Measurements from ENCODE around the gene PRKG1.

PRKG1 gene

GRCh38 chr10:52004342-52004949 is 930.2 kb downstream of the PRKG1 start:
- TF ChIP-seq POLR2AphosphoS5 (IDR thresholded peaks at IDR 0.05; ENCODE audit: low read depth, low read length) (no peak), TAF1 (IDR thresholded peaks at IDR 0.05; ENCODE audit: borderline replicate concordance, insufficient read depth, low read length) (no peak), REST (IDR thresholded peaks at IDR 0.05; ENCODE audit: insufficient read depth in 1 of 2, low read depth in 2 of 2, low read length in 2 of 2) (no peak), FOXP2 (optimal IDR thresholded peaks at IDR 0.05; ENCODE audit: borderline replicate concordance, extremely low read depth, extremely low read length, insufficient read depth) (no peak), SIN3A (IDR thresholded peaks at IDR 0.05; ENCODE audit: borderline replicate concordance, insufficient read depth, low read length) (no peak)

GRCh38 chr10:52007091-52007490 is 932.8 kb downstream of the PRKG1 start:
- TF ChIP-seq REST (IDR thresholded peaks at IDR 0.05; ENCODE audit: insufficient read depth in 1 of 2, low read depth in 2 of 2, low read length in 2 of 2), result no peak
- no peak for TF ChIP-seq POLR2AphosphoS5 (IDR thresholded peaks at IDR 0.05; ENCODE audit: low read depth, low read length)
- no peak for TF ChIP-seq TAF1 (IDR thresholded peaks at IDR 0.05; ENCODE audit: borderline replicate concordance, insufficient read depth, low read length)
- no peak for TF ChIP-seq FOXP2 (optimal IDR thresholded peaks at IDR 0.05; ENCODE audit: borderline replicate concordance, extremely low read depth, extremely low read length, insufficient read depth)
- no peak for TF ChIP-seq SIN3A (IDR thresholded peaks at IDR 0.05; ENCODE audit: borderline replicate concordance, insufficient read depth, low read length)

GRCh38 chr10:52011118-52011517 is 936.8 kb downstream of the PRKG1 start:
- TF ChIP-seq FOXP2 (optimal IDR thresholded peaks at IDR 0.05; ENCODE audit: borderline replicate concordance, extremely low read depth, extremely low read length, insufficient read depth), result no peak
- no peak for TF ChIP-seq REST (IDR thresholded peaks at IDR 0.05; ENCODE audit: insufficient read depth in 1 of 2, low read depth in 2 of 2, low read length in 2 of 2)
- TF ChIP-seq TAF1 (IDR thresholded peaks at IDR 0.05; ENCODE audit: borderline replicate concordance, insufficient read depth, low read length), result no peak
- no peak for TF ChIP-seq POLR2AphosphoS5 (IDR thresholded peaks at IDR 0.05; ENCODE audit: low read depth, low read length)
- TF ChIP-seq SIN3A (IDR thresholded peaks at IDR 0.05; ENCODE audit: borderline replicate concordance, insufficient read depth, low read length), result no peak

GRCh38 chr10:52019077-52019555 is 944.8 kb downstream of the PRKG1 start:
- TF ChIP-seq FOXP2 (optimal IDR thresholded peaks at IDR 0.05; ENCODE audit: borderline replicate concordance, extremely low read depth, extremely low read length, insufficient read depth), result no peak
- no peak for TF ChIP-seq POLR2AphosphoS5 (IDR thresholded peaks at IDR 0.05; ENCODE audit: low read depth, low read length)

- TF ChIP-seq TAF1 (IDR thresholded peaks at IDR 0.05; ENCODE audit: borderline replicate concordance, insufficient read depth, low read length), result no peak
- TF ChIP-seq SIN3A (IDR thresholded peaks at IDR 0.05; ENCODE audit: borderline replicate concordance, insufficient read depth, low read length), result no peak
- TF ChIP-seq FOXP2 (optimal IDR thresholded peaks at IDR 0.05; ENCODE audit: borderline replicate concordance, extremely low read depth, extremely low read length, insufficient read depth), result no peak
- TF ChIP-seq POLR2AphosphoS5 (IDR thresholded peaks at IDR 0.05; ENCODE audit: low read depth, low read length), result no peak
- no peak for TF ChIP-seq REST (IDR thresholded peaks at IDR 0.05; ENCODE audit: insufficient read depth in 1 of 2, low read depth in 2 of 2, low read length in 2 of 2)
These were observed 945.4 kb downstream of the PRKG1 start for GRCh38 chr10:52019656-52020055.
